Left lobe of liver (tissue), 2 donors: Measurements from ENCODE around the gene SEC22C. TPM values are rescaled to one million over a fixed set of nuclear protein-coding genes. Genes with fewer than 3 reads are reported as not detected.
A peak's percentile ranks its signal among the peaks of the same experiment; 100 is the strongest.

Experiments used
- ATAC-seq: fragments of 200-7000 bp; cut with Tn5 transposase; one replicate; pipeline ENCODE4 v1.9.1; 2020; ENCODE audit warnings: mild to moderate bottlenecking, moderate library complexity
- DNase-seq: peaks from one replicate; pipeline ENCODE4 v3.0.0-alpha.2; 2020; ENCODE audit warnings: low spot score
- total RNA-seq: library from RNA; stranded (reverse); gene quantifications from one replicate; pipeline ENCODE4 v1.2.1, GENCODE V29; 2021
- donor health status: DM: no; HTN: no; CAD: no; lungs with moderate emphysema.
- donor health status: DM: no; HTN: yes; CAD: no.

SEC22C gene
- total RNA-seq, 1 donor from 2014 or later: 14.2 TPM

DNA sequence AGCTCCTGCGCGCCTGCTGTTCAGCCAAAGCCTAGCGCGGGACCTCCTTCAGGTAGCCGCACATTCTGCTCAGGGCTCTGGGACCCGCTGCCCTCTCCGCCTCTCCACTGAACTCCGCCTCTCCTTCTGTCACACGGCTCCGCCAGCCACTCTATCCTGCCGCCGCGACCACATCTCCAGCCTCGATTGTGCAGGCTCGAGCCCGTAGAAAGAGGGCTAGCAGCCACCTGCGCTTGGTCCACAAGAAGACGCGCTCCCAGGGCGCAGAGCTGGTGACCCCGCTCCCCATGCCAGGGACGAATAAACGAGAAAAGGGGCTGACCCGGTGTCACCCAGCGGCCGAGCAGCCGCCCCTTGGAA is 80.5 kb downstream of the SEC22C start:
- ATAC-seq (no peak), DNase-seq (no peak)

DNA sequence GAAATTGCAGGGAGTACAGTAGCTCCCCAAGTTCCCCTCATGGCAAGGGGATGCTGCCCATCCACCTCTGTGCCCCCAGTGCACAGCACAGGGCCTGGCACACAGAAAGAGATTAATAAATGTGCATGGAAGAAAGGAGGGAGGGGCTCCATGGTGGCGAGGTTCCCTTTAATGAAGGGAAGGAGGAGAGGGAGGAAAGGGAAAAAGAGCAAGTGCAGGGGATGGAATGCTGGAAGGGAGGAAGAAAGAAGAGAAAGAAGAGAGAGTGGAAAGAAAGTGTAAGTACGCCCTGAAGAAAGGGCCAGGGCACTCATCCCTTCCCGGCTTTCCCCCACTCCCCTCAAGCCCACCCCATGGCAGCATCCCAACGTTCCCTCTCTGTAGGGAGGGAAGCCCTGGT is 80.9 kb downstream of the SEC22C start:
- DNase-seq (no peak), ATAC-seq (no peak)

DNA sequence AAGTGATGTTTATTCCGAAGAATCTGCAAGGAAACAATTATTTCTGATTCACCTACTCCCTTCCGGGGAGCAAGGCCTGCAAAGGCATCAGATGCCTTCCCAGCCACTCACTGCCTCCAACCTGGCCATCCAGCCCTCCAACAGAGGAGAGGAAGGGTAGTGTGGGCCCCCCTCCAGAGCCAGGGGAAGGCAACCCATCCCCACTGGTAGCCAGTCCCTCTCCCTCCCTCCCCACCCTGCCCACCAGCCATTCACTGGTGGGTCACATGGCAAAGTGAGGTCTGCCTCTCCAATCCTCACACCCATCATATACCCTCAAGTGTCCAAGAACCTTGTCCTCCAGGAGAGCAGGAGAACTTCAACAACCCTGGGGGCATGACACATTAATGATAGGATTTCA is 81.7 kb downstream of the SEC22C start:
- ATAC-seq: no peak
- peak; percentile 29 for DNase-seq

DNA sequence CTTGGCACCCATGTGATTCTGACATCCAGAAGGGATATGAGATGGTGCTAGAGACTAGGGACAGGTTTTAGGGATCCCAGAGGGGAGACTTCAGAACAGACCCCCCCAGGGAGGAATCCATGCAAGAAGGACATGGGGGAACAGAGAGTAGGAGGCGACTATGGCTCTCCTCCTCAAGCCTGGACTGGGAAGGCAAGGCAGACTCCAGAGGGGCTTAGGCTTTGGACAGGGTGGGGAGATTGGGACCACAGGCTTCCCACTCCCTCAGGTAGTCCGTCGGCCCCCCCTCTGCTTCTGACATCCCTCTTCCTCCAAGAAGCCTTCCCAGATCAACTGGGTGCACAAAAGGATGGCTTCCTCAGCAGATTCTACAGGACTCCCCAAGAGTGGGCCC is 82.3 kb downstream of the SEC22C start:
- DNase-seq: peak; percentile 26
- no peak for ATAC-seq

DNA sequence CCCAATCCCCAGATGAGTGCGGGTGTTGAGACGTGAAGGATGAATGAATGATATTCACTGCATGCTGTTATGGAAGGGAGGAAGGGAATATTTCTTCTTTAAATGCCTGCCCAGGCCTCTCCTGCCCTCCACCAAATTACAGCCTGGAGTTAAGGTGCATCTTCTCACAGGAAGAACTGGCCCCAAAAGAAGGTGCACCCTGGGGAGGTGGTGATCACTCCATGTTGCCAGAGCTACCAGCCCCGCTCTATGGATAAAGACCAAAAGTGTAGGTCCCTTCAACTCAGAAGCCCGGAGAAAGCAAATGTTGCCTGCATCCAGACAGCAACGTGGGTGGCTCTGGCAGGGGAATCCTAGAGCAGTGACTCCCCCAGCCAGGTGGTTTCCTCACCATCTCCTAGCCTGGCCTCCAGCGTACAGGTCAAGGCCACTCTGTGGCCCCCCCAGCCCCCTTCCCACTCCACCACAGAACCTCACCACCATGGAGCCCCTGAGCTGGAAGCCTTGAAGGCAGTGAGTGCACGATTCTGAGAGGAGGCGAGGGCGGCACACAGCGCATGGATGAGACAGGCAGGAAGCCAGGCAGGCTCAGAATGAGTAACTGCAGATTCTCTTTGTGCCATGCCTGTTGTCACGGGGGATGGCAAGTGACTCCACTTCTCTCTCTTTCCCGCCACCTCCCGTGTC is 82.8 kb downstream of the SEC22C start:
- no peak for ATAC-seq
- peak; percentile 28 for DNase-seq

DNA sequence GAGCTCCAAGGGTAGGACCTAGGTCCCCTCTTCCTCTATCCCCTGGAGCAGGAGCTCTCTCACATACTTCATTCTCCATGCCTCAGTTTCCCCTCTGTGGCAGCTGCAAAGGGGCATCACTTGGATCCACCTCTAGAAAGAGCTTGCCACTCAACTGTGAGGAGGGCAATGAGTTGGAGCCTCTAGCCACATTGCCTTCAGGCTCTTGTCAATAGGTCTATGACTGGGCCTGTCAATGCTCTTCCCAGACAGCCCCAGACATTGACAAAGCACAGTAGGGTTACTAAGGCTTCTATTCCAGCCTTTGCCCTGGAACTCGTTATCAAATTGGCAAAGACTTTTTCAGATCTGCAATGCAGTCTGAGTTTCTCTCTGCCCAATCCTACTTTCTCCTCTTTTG is 83.7 kb downstream of the SEC22C start:
- ATAC-seq (no peak), DNase-seq (peak; percentile 12)

Other genes starting within 250 kb of the SEC22C start
- not detected for gene LYZL4, start 171.4 kb downstream of the SEC22C start, total RNA-seq
- gene VIPR1, start 79.3 kb downstream of the SEC22C start, total RNA-seq: 27.0 TPM
- 14.4 TPM for gene SS18L2, start 8.9 kb upstream of the SEC22C start, total RNA-seq
- 29.2 TPM for gene NKTR, start 18.7 kb upstream of the SEC22C start, total RNA-seq
- gene ZBTB47, start 71.7 kb upstream of the SEC22C start, total RNA-seq: 5.0 TPM
- not detected for gene KLHL40, start 103.6 kb upstream of the SEC22C start, total RNA-seq
- 0.40 TPM for gene HHATL, start 120.8 kb upstream of the SEC22C start, total RNA-seq
- gene CCDC13, start 191.3 kb upstream of the SEC22C start, total RNA-seq: 1.6 TPM
- 112 TPM for gene HIGD1A, start 222.5 kb upstream of the SEC22C start, total RNA-seq
- gene ACKR2, start 227.5 kb upstream of the SEC22C start, total RNA-seq: 17.6 TPM